ENCODE data around the gene RNF220.

RNF220 gene

GRCh38 chr1:44485229-44485933 is 80.3 kb downstream of the RNF220 start (continued):
- TF ChIP-seq, protein P1, sequence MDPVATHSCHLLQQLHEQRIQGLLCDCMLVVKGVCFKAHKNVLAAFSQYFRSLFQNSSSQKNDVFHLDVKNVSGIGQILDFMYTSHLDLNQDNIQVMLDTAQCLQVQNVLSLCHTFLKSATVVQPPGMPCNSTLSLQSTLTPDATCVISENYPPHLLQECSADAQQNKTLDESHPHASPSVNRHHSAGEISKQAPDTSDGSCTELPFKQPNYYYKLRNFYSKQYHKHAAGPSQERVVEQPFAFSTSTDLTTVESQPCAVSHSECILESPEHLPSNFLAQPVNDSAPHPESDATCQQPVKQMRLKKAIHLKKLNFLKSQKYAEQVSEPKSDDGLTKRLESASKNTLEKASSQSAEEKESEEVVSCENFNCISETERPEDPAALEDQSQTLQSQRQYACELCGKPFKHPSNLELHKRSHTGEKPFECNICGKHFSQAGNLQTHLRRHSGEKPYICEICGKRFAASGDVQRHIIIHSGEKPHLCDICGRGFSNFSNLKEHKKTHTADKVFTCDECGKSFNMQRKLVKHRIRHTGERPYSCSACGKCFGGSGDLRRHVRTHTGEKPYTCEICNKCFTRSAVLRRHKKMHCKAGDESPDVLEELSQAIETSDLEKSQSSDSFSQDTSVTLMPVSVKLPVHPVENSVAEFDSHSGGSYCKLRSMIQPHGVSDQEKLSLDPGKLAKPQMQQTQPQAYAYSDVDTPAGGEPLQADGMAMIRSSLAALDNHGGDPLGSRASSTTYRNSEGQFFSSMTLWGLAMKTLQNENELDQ (tag by site-specific recombination; IDR thresholded peaks at IDR 0.05; ENCODE audit: low read depth), result no peak
- TF ChIP-seq ZNF23 (tag by site-specific recombination; IDR thresholded peaks at IDR 0.05; ENCODE audit: borderline replicate concordance) (no peak), ZNF658 (tag by site-specific recombination; IDR thresholded peaks at IDR 0.05) (no peak), PRDM4 (tag by site-specific recombination; IDR thresholded peaks at IDR 0.05) (peak; percentile 67; the same call in 1 of the 2 replicates), ZNF302 (tag by site-specific recombination; IDR thresholded peaks at IDR 0.05; ENCODE audit: low read depth) (no peak), ZNF623 (tag by site-specific recombination; IDR thresholded peaks at IDR 0.05) (no peak), ZSCAN18 (tag by site-specific recombination; IDR thresholded peaks at IDR 0.05) (no peak), RBAK (tag by site-specific recombination; IDR thresholded peaks at IDR 0.05) (no peak), ZXDB (tag by site-specific recombination; IDR thresholded peaks at IDR 0.05) (no peak), ZNF645 (tag by site-specific recombination; IDR thresholded peaks at IDR 0.05) (no peak), ZNF580 (tag by site-specific recombination; IDR thresholded peaks at IDR 0.05) (no peak), ZNF518A (tag by site-specific recombination; conservative IDR thresholded peaks at IDR 0.05; ENCODE audit: low read depth) (no peak; the same call in 1 of the 2 replicates), ZNF501 (tag by site-specific recombination; IDR thresholded peaks at IDR 0.05) (0 out of 2 replicates have a peak, but pooled peaks have one; percentile 36), ZNF174 (tag by site-specific recombination; IDR thresholded peaks at IDR 0.05) (no peak), REPIN1 (tag by site-specific recombination; IDR thresholded peaks at IDR 0.05; ENCODE audit: low read depth) (no peak), ZNF292 (tag by site-specific recombination; IDR thresholded peaks at IDR 0.05; ENCODE audit: borderline replicate concordance, low read depth) (no peak), ZNF175 (tag by site-specific recombination; IDR thresholded peaks at IDR 0.05) (no peak), ZNF404 (tag by site-specific recombination; IDR thresholded peaks at IDR 0.05) (no peak), ZNF10 (tag by site-specific recombination; IDR thresholded peaks at IDR 0.05) (0 out of 2 replicates have a peak, but pooled peaks have one; percentile 16), ZNF707 (tag by site-specific recombination; IDR thresholded peaks at IDR 0.05) (no peak), ZNF529 (tag by site-specific recombination; IDR thresholded peaks at IDR 0.05; ENCODE audit: insufficient replicate concordance) (no peak), ZNF747 (tag by site-specific recombination; IDR thresholded peaks at IDR 0.05) (no peak), ZNF626 (tag by site-specific recombination; IDR thresholded peaks at IDR 0.05) (no peak), ZNF571 (tag by site-specific recombination; IDR thresholded peaks at IDR 0.05) (no peak)
- TF ChIP-seq, protein P2, sequence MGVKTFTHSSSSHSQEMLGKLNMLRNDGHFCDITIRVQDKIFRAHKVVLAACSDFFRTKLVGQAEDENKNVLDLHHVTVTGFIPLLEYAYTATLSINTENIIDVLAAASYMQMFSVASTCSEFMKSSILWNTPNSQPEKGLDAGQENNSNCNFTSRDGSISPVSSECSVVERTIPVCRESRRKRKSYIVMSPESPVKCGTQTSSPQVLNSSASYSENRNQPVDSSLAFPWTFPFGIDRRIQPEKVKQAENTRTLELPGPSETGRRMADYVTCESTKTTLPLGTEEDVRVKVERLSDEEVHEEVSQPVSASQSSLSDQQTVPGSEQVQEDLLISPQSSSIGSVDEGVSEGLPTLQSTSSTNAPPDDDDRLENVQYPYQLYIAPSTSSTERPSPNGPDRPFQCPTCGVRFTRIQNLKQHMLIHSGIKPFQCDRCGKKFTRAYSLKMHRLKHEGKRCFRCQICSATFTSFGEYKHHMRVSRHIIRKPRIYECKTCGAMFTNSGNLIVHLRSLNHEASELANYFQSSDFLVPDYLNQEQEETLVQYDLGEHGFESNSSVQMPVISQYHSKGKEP (tag by site-specific recombination; IDR thresholded peaks at IDR 0.05), result peak; percentile 58; the same call in 1 of the 2 replicates
